ENCODE measurements around the gene MYO5B. TPM values are rescaled to one million over a fixed set of nuclear protein-coding genes. Genes with fewer than 3 reads are reported as not detected.

Gene MYO5B
- polyA plus RNA-seq, 4 donors: 45.0 to 185 (median 102) TPM

- WGBS, 3 donors: 59 to 74% (median 60%) methylated on average over 2 of the region's 2 CpGs
- peaks cover 3 to 31% (median 8%) of the 10 kb centered on the region in 3 donors for H3K4me1 ChIP-seq (ENCODE audit: control insufficient read depth in 3 of 3, insufficient read depth in 2 of 3, low read depth in 1 of 3, low read length in 2 of 3)
- DNase-seq (no peak), FAIRE-seq (no peak)
- H3K27me3 ChIP-seq (ENCODE audit: control insufficient read depth in 3 of 3, insufficient read depth in 3 of 3, low read length in 3 of 3): no peaks in the 10 kb centered on the region
- H3K36me3 ChIP-seq (ENCODE audit: control insufficient read depth in 3 of 3, insufficient read depth in 2 of 3, low read depth in 1 of 3, low read length in 3 of 3): peaks cover 0 to 4% (median 0%) of the 10 kb centered on the region in 3 donors
- H3K27ac ChIP-seq (ENCODE audit: low read depth in 1 of 3, low read length in 2 of 3): peak overlapping the region in 1 of 3 donors; percentile 91
- no peaks in the 10 kb centered on the region for H3K9me3 ChIP-seq (ENCODE audit: control insufficient read depth in 2 of 2, insufficient read depth in 1 of 2, low read depth in 1 of 2, low read length in 1 of 2)
- H3K4me3 ChIP-seq (ENCODE audit: low read depth in 1 of 3, low read length in 3 of 3): no peak overlapping the region
Observed at GRCh38 chr18:50155406-50155805, 39.5 kb downstream of the MYO5B start.

DNA sequence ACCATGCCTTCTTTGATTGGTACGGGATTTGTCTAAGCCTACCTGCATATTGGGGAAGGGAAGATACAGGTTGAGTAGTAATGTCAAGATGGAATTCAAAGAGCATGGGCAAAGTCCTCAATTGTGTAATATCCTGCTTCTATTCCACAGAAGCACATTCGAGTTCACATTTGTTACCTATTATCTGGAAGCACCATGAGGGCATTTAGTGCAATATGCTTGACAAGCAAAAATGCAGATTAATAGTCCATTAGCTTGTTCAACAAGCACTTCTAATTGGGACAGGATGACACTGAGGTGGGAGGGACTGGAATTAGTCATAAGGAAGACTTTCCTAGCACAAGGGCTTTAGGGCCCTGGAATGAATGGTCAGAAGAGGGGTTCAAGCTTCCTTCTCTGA, 40.5 kb downstream of the MYO5B start:
- Histone ChIP-seq H3K27ac (ENCODE audit: low read depth in 1 of 3, low read length in 2 of 3) (peak overlapping the region; percentile 22 to 91 (median 62)), H3K27me3 (ENCODE audit: control insufficient read depth in 3 of 3, insufficient read depth in 3 of 3, low read length in 3 of 3) (no peaks in the 10 kb centered on the region), H3K9me3 (ENCODE audit: control insufficient read depth in 2 of 2, insufficient read depth in 1 of 2, low read depth in 1 of 2, low read length in 1 of 2) (no peaks in the 10 kb centered on the region), H3K36me3 (ENCODE audit: control insufficient read depth in 3 of 3, insufficient read depth in 2 of 3, low read depth in 1 of 3, low read length in 3 of 3) (peaks cover 0 to 4% (median 0%) of the 10 kb centered on the region in 3 donors), H3K4me1 (ENCODE audit: control insufficient read depth in 3 of 3, insufficient read depth in 2 of 3, low read depth in 1 of 3, low read length in 2 of 3) (peaks cover under 1 to 21% (median 4%) of the 10 kb centered on the region in 3 donors), H3K4me3 (ENCODE audit: low read depth in 1 of 3, low read length in 3 of 3) (no peak overlapping the region)
- peak; percentile 91 to 93 for DNase-seq
- no peak for FAIRE-seq
- WGBS, 3 donors: 33 to 58% (median 36%) methylated on average over 2 of the region's 2 CpGs

DNA sequence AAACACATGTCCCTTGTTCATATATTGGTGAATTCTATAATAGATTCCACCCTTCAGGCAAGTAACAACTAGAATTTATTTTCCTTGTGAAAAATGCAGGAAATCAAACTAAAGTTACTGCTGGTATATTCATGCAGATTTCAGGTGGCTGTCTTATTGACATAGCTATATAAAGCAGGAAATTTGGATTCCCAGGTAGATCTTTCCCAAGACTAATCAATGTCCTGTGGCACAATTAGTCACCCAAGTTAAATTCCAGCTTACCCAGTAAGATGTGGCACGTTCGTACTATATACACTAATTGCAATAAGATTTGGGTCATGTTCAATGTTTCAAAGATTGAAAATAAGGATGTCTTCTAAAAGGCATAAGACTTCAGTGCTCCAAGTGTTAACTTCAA, 42.0 kb downstream of the MYO5B start:
- DNase-seq (no peak), FAIRE-seq (no peak)
- Histone ChIP-seq H3K4me1 (ENCODE audit: control insufficient read depth in 3 of 3, insufficient read depth in 2 of 3, low read depth in 1 of 3, low read length in 2 of 3) (peaks cover 0 to 13% (median 1%) of the 10 kb centered on the region in 3 donors), H3K4me3 (ENCODE audit: low read depth in 1 of 3, low read length in 3 of 3) (no peak overlapping the region), H3K36me3 (ENCODE audit: control insufficient read depth in 3 of 3, insufficient read depth in 2 of 3, low read depth in 1 of 3, low read length in 3 of 3) (peaks cover 0 to 4% (median 0%) of the 10 kb centered on the region in 3 donors), H3K27ac (ENCODE audit: low read depth in 1 of 3, low read length in 2 of 3) (no peak overlapping the region), H3K27me3 (ENCODE audit: control insufficient read depth in 3 of 3, insufficient read depth in 3 of 3, low read length in 3 of 3) (no peaks in the 10 kb centered on the region), H3K9me3 (ENCODE audit: control insufficient read depth in 2 of 2, insufficient read depth in 1 of 2, low read depth in 1 of 2, low read length in 1 of 2) (no peaks in the 10 kb centered on the region)
- 68 to 79% (median 72%) methylated on average over 2 of the region's 2 CpGs for WGBS, 3 donors

- Histone ChIP-seq H3K9me3 (ENCODE audit: control insufficient read depth in 2 of 2, insufficient read depth in 1 of 2, low read depth in 1 of 2, low read length in 1 of 2) (peaks cover 0 to 3% of the 10 kb centered on the region in 2 donors), H3K4me3 (ENCODE audit: low read depth in 1 of 3, low read length in 3 of 3) (no peak overlapping the region), H3K4me1 (ENCODE audit: control insufficient read depth in 3 of 3, insufficient read depth in 2 of 3, low read depth in 1 of 3, low read length in 2 of 3) (peaks cover 0 to 13% (median 9%) of the 10 kb centered on the region in 3 donors), H3K27me3 (ENCODE audit: control insufficient read depth in 3 of 3, insufficient read depth in 3 of 3, low read length in 3 of 3) (peaks cover 0 to 2% (median 0%) of the 10 kb centered on the region in 3 donors), H3K36me3 (ENCODE audit: control insufficient read depth in 3 of 3, insufficient read depth in 2 of 3, low read depth in 1 of 3, low read length in 3 of 3) (peaks cover 0 to 4% (median 0%) of the 10 kb centered on the region in 3 donors), H3K27ac (ENCODE audit: low read depth in 1 of 3, low read length in 2 of 3) (no peak overlapping the region)
- 62 to 76% (median 75%) methylated on average over 8 of the region's 8 CpGs for WGBS, 3 donors
- FAIRE-seq: no peak
- DNase-seq: no peak
Observed at GRCh38 chr18:50151926-50152325, 43.0 kb downstream of the MYO5B start.

DNA sequence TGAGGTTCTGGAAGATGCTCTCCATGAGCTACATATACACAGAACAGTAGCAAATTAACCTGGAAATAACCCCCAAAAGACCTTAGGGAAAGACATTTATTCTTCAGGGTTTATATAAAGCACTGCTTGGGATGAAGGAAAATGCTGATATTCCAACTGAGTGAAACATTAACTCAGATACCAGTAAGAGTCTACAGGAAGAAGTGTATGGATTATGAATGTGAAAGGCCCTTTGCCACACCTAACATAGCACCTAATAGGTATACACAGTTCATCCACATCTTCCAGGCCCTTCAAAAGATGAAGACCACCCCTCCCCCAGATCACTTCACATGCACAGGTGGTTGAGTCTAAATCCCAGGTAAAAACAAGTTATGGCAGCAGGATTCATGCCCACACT, 50.4 kb downstream of the MYO5B start:
- Histone ChIP-seq H3K27ac (ENCODE audit: low read depth in 1 of 3, low read length in 2 of 3) (peak overlapping the region; percentile 35 to 79 (median 44)), H3K9me3 (ENCODE audit: control insufficient read depth in 2 of 2, insufficient read depth in 1 of 2, low read depth in 1 of 2, low read length in 1 of 2) (peaks cover 0 to 3% of the 10 kb centered on the region in 2 donors), H3K36me3 (ENCODE audit: control insufficient read depth in 3 of 3, insufficient read depth in 2 of 3, low read depth in 1 of 3, low read length in 3 of 3) (no peaks in the 10 kb centered on the region), H3K27me3 (ENCODE audit: control insufficient read depth in 3 of 3, insufficient read depth in 3 of 3, low read length in 3 of 3) (peaks cover 0 to 2% (median 0%) of the 10 kb centered on the region in 3 donors), H3K4me1 (ENCODE audit: control insufficient read depth in 3 of 3, insufficient read depth in 2 of 3, low read depth in 1 of 3, low read length in 2 of 3) (peaks cover 2 to 22% (median 15%) of the 10 kb centered on the region in 3 donors), H3K4me3 (ENCODE audit: low read depth in 1 of 3, low read length in 3 of 3) (no peak overlapping the region)
- DNase-seq: peak; percentile 51 to 54
- FAIRE-seq: no peak

GRCh38 chr18:50143886-50144285, 51.1 kb downstream of the MYO5B start:
- Histone ChIP-seq H3K4me1 (ENCODE audit: control insufficient read depth in 3 of 3, insufficient read depth in 2 of 3, low read depth in 1 of 3, low read length in 2 of 3) (peaks cover 2 to 22% (median 15%) of the 10 kb centered on the region in 3 donors), H3K9me3 (ENCODE audit: control insufficient read depth in 2 of 2, insufficient read depth in 1 of 2, low read depth in 1 of 2, low read length in 1 of 2) (peaks cover 0 to 3% of the 10 kb centered on the region in 2 donors), H3K36me3 (ENCODE audit: control insufficient read depth in 3 of 3, insufficient read depth in 2 of 3, low read depth in 1 of 3, low read length in 3 of 3) (no peaks in the 10 kb centered on the region), H3K27ac (ENCODE audit: low read depth in 1 of 3, low read length in 2 of 3) (peak overlapping the region in 2 of 3 donors; percentile 11 to 79), H3K27me3 (ENCODE audit: control insufficient read depth in 3 of 3, insufficient read depth in 3 of 3, low read length in 3 of 3) (peaks cover 0 to 2% (median 0%) of the 10 kb centered on the region in 3 donors), H3K4me3 (ENCODE audit: low read depth in 1 of 3, low read length in 3 of 3) (no peak overlapping the region)
- 70 to 80% (median 71%) methylated on average over 2 of the region's 2 CpGs for WGBS, 3 donors
- FAIRE-seq (no peak), DNase-seq (peak; percentile 69 to 79)

GRCh38 chr18:50143294-50143693, 51.7 kb downstream of the MYO5B start:
- FAIRE-seq: no peak
- H3K9me3 ChIP-seq (ENCODE audit: control insufficient read depth in 2 of 2, insufficient read depth in 1 of 2, low read depth in 1 of 2, low read length in 1 of 2): peaks cover 0 to 3% of the 10 kb centered on the region in 2 donors
- WGBS, 3 donors: 74 to 94% (median 85%) methylated on average over 3 of the region's 3 CpGs
- H3K36me3 ChIP-seq (ENCODE audit: control insufficient read depth in 3 of 3, insufficient read depth in 2 of 3, low read depth in 1 of 3, low read length in 3 of 3): no peaks in the 10 kb centered on the region
- no peak for DNase-seq
- H3K27me3 ChIP-seq (ENCODE audit: control insufficient read depth in 3 of 3, insufficient read depth in 3 of 3, low read length in 3 of 3): peaks cover 0 to 2% (median 0%) of the 10 kb centered on the region in 3 donors
- H3K4me3 ChIP-seq (ENCODE audit: low read depth in 1 of 3, low read length in 3 of 3): no peak overlapping the region
- H3K27ac ChIP-seq (ENCODE audit: low read depth in 1 of 3, low read length in 2 of 3): peak overlapping the region in 1 of 3 donors; percentile 79
- peaks cover 2 to 22% (median 15%) of the 10 kb centered on the region in 3 donors for H3K4me1 ChIP-seq (ENCODE audit: control insufficient read depth in 3 of 3, insufficient read depth in 2 of 3, low read depth in 1 of 3, low read length in 2 of 3)

DNA sequence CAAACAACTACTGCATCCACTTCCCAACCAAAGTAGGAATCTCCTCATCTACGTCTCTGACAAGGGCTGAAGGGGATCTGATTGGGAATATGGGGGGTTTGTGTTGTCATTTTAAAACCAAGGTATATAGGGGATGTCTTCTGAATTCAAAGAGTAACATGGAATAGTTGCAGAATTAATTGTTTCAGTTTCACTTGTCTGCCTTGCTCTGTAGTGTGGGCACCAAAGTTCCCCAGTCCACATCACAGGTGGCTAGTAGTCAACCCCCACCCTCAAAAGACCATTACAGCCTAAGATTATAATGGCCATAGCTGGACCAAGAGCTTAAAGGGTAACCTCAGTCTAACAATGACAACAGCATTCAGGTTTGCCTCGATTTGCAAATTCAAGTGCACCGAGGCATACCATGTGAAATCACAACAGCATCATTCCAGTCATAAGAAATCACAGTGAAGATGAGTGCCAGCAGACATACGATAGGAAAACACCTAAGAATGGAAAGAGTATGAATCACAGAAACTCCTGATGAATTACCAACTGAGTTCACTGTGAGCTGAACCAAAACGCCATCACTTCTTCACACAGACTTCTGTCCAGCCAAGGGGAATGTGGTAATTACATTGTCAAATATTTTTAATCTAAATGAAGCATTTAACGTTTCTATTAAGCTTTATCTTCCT, 52.4 kb downstream of the MYO5B start:
- no peak for FAIRE-seq

More for the DNA sequence above, 52.4 kb downstream of the MYO5B start:
- H3K36me3 ChIP-seq (ENCODE audit: control insufficient read depth in 3 of 3, insufficient read depth in 2 of 3, low read depth in 1 of 3, low read length in 3 of 3): no peaks in the 10 kb centered on the region
- peaks cover 0 to 2% of the 10 kb centered on the region in 2 donors for H3K9me3 ChIP-seq (ENCODE audit: control insufficient read depth in 2 of 2, insufficient read depth in 1 of 2, low read depth in 1 of 2, low read length in 1 of 2)
- H3K4me3 ChIP-seq (ENCODE audit: low read depth in 1 of 3, low read length in 3 of 3): no peak overlapping the region
- H3K27me3 ChIP-seq (ENCODE audit: control insufficient read depth in 3 of 3, insufficient read depth in 3 of 3, low read length in 3 of 3): peaks cover 0 to 2% (median 0%) of the 10 kb centered on the region in 3 donors
- peaks cover 2 to 22% (median 14%) of the 10 kb centered on the region in 3 donors for H3K4me1 ChIP-seq (ENCODE audit: control insufficient read depth in 3 of 3, insufficient read depth in 2 of 3, low read depth in 1 of 3, low read length in 2 of 3)
- DNase-seq: no peak
- 67 to 75% (median 71%) methylated on average over 6 of the region's 6 CpGs for WGBS, 3 donors
- H3K27ac ChIP-seq (ENCODE audit: low read depth in 1 of 3, low read length in 2 of 3): no peak overlapping the region

Measured in small intestine (tissue), 7 donors.